Coronary artery (tissue), 2 donors: Measurements from ENCODE around the gene EDC4.
"Not testable (repeated sequence)": the region's sequence is repeated elsewhere in the genome, so short reads cannot be mapped to it uniquely, and the experiment has no call there.

Experiments used
- DNase-seq: peaks from one replicate; pipeline ENCODE4 v3.0.0-alpha.2; 2017; ENCODE audit warnings: low spot score
- H3K27ac ChIP-seq, 2 donors: fragments of 200-600 bp; sonication (generic); one replicate each; pipeline ENCODE4 v1.5.1; 2016 to 2019
- H3K4me3 ChIP-seq: fragments of 200-600 bp; sonication (generic); 2 replicates; pipeline ENCODE4 v1.5.1; 2016; ENCODE audit warnings: mild to moderate bottlenecking, moderate library complexity
- CTCF ChIP-seq: fragments of 200-600 bp; sonication (generic); IDR thresholded peaks from one replicate; pipeline ENCODE4 v1.5.1; 2019; ENCODE audit warnings: antibody characterized with exemption

Gene EDC4

GRCh38 chr16:67861877-67862276 is 11.0 kb upstream of the EDC4 start:
- peak overlapping the region; percentile 85 to 90 for H3K27ac ChIP-seq
- no peak for TF ChIP-seq CTCF

DNA sequence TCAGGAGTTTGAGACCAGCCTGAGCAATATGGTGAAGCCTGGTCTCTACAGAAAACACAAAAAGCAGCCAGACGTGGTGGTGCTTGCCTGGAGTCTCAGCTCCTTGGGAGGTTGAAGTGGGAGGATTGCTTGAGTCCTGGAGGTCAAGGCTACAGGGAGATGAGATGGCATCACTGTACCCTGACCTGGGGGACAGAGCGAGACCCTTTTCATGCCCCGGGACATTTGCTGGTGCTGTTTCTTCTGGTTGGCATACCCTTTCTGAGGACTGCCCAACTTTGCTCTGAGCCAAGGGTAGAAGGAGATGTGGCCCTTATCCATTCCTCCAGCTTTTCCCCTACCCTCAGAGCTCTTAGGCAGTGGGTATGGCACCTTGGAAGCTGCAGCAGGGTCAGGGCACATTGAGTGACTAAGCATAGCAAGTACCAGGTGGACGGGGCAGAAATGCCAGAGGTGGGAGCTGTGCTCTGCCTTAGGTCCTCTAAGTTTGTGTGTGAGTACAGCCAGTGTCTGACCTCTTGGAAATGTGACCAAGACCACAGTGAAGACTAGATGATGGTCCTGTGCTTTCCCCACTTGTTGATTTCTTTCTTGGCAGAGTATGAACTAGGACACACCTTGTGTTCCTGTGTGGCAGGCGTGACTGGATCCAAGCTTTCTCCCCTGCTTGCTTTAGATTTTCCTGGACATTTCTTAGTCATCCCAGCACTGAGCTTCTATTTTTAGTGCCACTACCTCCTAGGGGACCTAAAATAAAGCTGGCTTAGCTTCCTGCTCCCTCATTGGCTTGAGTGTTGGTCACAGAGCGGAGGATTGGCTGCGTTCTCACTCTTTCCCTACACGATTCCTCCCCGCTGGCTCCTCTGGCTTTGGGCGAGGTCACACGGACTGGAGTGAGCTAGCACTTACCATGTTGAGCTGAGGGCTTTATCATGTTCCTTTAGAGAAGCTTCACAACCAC is 9.9 kb upstream of the EDC4 start:
- TF ChIP-seq CTCF, result no peak
- peak; percentile 93 for DNase-seq
- Histone ChIP-seq H3K27ac (peak overlapping the region; percentile 90), H3K4me3 (peak overlapping the region; percentile 41)

More at GRCh38 chr16:67861877-67862276, 11.0 kb upstream of the EDC4 start:
- no peak overlapping the region for H3K4me3 ChIP-seq
- no peak for DNase-seq

- peak overlapping the region; percentile 90 for H3K27ac ChIP-seq
- not testable (repeated sequence) for DNase-seq
- peak overlapping the region; percentile 29 for H3K4me3 ChIP-seq
These were observed 8.8 kb upstream of the EDC4 start for GRCh38 chr16:67864044-67864443.

GRCh38 chr16:67864594-67864993 is 8.3 kb upstream of the EDC4 start:
- H3K27ac ChIP-seq, result peak overlapping the region in 1 of 2 donors; percentile 3
- no peak for DNase-seq

DNA sequence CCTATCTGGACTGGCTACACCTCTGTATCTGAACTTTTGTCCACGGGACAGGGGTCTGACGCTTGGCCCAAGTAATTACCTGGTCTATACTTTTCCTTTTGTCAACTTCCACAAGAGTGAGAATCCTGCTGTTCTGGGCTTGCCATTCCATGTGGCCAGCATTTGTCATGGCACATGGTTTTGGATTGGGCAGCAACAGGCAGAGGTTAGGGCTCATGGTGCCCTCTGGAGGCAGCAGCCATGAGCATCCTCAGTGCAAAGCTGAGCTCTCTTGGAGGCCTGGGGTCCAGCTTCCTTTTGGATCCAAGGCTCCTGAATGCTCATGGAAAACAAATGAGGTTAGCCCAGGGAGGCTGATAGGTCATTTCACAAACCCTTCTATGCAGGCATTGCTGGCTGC is 7.5 kb upstream of the EDC4 start:
- Histone ChIP-seq H3K27ac (peak overlapping the region in 1 of 2 donors; percentile 3), H3K4me3 (no peak overlapping the region)
- no peak for TF ChIP-seq CTCF
- DNase-seq, result no peak

More at GRCh38 chr16:67864594-67864993, 8.3 kb upstream of the EDC4 start:
- TF ChIP-seq CTCF, result no peak
- H3K4me3 ChIP-seq, result no peak overlapping the region

- H3K4me3 ChIP-seq, result no peak overlapping the region
- no peak overlapping the region for H3K27ac ChIP-seq
- DNase-seq, result no peak
- no peak for TF ChIP-seq CTCF
These were observed 4.6 kb upstream of the EDC4 start for GRCh38 chr16:67868290-67868689.

- no peak for TF ChIP-seq CTCF
These were observed 3.2 kb upstream of the EDC4 start for GRCh38 chr16:67869653-67870052.

More at GRCh38 chr16:67869653-67870052, 3.2 kb upstream of the EDC4 start:
- Histone ChIP-seq H3K27ac (no peak overlapping the region), H3K4me3 (no peak overlapping the region)
- DNase-seq, result no peak
